Esophagus muscularis mucosa (tissue), 4 donors: ENCODE results near the gene CLDN15. TPM values are rescaled to one million over a fixed set of nuclear protein-coding genes. Genes with fewer than 3 reads are reported as not detected.

ENCODE experiments used
- DNase-seq: peaks from one replicate; pipeline ENCODE4 v3.0.0-alpha.2; 2017; ENCODE audit errors: extremely low spot score
- H3K27ac ChIP-seq, 4 donors: fragments of 200-600 bp; sonication (generic); replicated peaks in 1 of 4; 1 replicate in 3 of 4; 2 replicates in 1 of 4; pipeline ENCODE4 v1.5.1; 2016 to 2019; ENCODE audit warnings: mild to moderate bottlenecking in 1 of 4
- H3K27me3 ChIP-seq, 4 donors: fragments of 200-600 bp; sonication (generic); one replicate each; pipeline versions ENCODE4 v1.5.1 to v1.6.0; 2016 to 2019
- H3K36me3 ChIP-seq, 4 donors: fragments of 200-600 bp; sonication (generic); one replicate each; pipeline ENCODE4 v1.5.1; 2016 to 2019
- H3K4me1 ChIP-seq, 4 donors: fragments of 200-600 bp; sonication (generic); one replicate each; pipeline ENCODE4 v1.5.1; 2016 to 2019
- H3K4me3 ChIP-seq, 4 donors: fragments of 200-600 bp; sonication (generic); 1 replicate in 2 of 4; 2 replicates in 2 of 4; pipeline ENCODE4 v1.5.1; 2016 to 2019; ENCODE audit warnings: mild to moderate bottlenecking in 4 of 4, moderate library complexity in 1 of 4
- H3K9me3 ChIP-seq, 4 donors: fragments of 200-600 bp; sonication (generic); 1 replicate in 3 of 4; 2 replicates in 1 of 4; pipeline ENCODE4 v1.5.1; 2016 to 2019
- EP300 ChIP-seq: sonication (generic); formaldehyde crosslinking; IDR thresholded peaks from one replicate; pipeline ENCODE4 v1.6.1; 2017; ENCODE audit warnings: antibody characterized with exemption
- POLR2A ChIP-seq: fragments of 450-650 bp; IDR thresholded peaks from one replicate; pipeline ENCODE4 v1.6.1; 2017; ENCODE audit warnings: antibody characterized with exemption, moderate library complexity, mild to moderate bottlenecking, low read depth
- POLR2AphosphoS5 ChIP-seq, 2 donors: sonication (generic); formaldehyde crosslinking; IDR thresholded peaks; one replicate each; pipeline ENCODE4 v1.6.1; 2017; ENCODE audit warnings: antibody characterized with exemption in 2 of 2
- WGBS: methylation state at CpG from one replicate; pipeline ENCODE4 v1.1.5; 2018; 5-methylcytosine and 5-hydroxymethylcytosine counted together
- intact Hi-C: fragments of 100-400 bp; cut with DNase I; formaldehyde crosslinking; loops from one replicate; pipeline ENCODE4 v1.15.1; 2023
- total RNA-seq, 4 donors: library from RNA; depleted of rRNA; stranded (reverse); fragments of >200 nt; gene quantifications; one replicate each; pipeline versions ENCODE4 v1.1.0 to v1.2.1, GENCODE V29; 2016
- TF ChIP-seq, protein P1 (sequence below), 3 experiments: fragments of 200-600 bp in 2 of 3; fragments of 450-650 bp in 1 of 3; sonication (generic) in 2 of 3; IDR thresholded peaks; one replicate each; pipeline ENCODE4 v1.5.1; 2017 to 2019; ENCODE audit warnings: antibody characterized with exemption in 3 of 3, mild to moderate bottlenecking in 2 of 3, moderate library complexity in 1 of 3

Gene CLDN15
- total RNA-seq, 4 donors from 2014 or later, result 5.3 to 9.1 (median 6.4) TPM

DNA sequence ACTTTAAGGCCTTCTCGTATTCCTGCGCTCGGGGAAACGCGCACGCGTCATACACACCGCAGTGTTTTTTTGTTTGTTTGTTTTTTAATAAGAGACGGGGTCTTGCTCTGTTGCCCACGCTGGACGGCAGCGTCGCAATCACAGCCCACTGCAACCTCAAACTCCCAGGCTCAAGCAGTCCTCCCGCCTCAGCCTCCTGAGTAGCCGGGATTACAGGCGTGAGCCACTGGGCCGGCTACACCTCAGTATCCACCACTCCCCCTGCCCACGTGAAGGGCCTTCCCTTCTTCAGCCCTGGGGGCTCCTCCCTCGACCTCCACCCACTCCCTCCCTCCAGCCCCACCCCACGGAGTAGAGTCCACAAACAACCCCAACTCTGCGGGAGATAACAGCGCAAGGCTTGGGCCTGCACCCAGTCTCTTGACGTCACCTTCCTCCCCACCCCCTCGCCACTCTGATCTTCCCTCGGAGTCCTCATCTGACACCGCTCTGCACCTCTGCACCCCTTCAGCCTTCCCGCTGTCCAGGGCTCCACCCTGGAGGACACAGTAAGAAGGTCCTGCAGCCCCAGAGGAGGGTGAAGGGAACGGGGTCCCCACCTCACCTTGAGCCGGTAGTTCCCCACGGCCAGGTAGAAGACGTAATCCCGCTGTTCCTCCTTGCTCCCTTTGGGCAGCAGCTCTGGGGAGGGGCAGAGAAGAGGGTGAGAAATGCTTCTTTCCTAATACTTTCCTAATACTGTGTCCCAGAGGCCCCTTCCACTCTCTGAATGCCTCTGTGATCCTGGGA is 2.8 kb upstream of the CLDN15 start:
- peaks cover 65 to 77% (median 76%) of the 10 kb centered on the region in 4 donors for H3K4me1 ChIP-seq
- peak overlapping the region; percentile 19 to 98 (median 77) for H3K27ac ChIP-seq
- H3K36me3 ChIP-seq, result peaks cover 6 to 46% (median 35%) of the 10 kb centered on the region in 4 donors
- no peaks in the 10 kb centered on the region for H3K9me3 ChIP-seq
- no peak for DNase-seq
- H3K4me3 ChIP-seq, result no peak overlapping the region
- H3K27me3 ChIP-seq, result no peaks in the 10 kb centered on the region
- intact Hi-C loops, result no loop called here
- 86% methylated on average over 32 of the region's 32 CpGs for WGBS
- TF ChIP-seq EP300 (no peak), POLR2AphosphoS5 (IDR thresholded peaks at IDR 0.05) (no peak), POLR2A (no peak)
- TF ChIP-seq, protein P1, sequence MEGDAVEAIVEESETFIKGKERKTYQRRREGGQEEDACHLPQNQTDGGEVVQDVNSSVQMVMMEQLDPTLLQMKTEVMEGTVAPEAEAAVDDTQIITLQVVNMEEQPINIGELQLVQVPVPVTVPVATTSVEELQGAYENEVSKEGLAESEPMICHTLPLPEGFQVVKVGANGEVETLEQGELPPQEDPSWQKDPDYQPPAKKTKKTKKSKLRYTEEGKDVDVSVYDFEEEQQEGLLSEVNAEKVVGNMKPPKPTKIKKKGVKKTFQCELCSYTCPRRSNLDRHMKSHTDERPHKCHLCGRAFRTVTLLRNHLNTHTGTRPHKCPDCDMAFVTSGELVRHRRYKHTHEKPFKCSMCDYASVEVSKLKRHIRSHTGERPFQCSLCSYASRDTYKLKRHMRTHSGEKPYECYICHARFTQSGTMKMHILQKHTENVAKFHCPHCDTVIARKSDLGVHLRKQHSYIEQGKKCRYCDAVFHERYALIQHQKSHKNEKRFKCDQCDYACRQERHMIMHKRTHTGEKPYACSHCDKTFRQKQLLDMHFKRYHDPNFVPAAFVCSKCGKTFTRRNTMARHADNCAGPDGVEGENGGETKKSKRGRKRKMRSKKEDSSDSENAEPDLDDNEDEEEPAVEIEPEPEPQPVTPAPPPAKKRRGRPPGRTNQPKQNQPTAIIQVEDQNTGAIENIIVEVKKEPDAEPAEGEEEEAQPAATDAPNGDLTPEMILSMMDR (IDR thresholded peaks at IDR 0.05), result no peak

DNA sequence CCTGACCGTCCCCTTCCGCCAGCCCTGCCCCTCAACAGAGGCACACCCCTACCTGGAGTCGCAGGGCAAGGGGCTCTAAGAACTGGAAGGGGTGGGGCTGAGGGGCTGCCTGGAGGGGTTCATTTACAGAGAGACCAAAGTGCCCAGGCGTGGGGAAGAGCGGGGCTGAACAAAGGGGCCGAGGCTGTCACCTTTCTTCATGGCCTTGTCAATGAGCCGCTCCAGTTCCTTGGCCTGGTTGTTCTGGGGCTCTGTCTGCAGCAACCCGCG is 2.3 kb upstream of the CLDN15 start:
- TF ChIP-seq, protein P1 (IDR thresholded peaks at IDR 0.05), result no peak
- TF ChIP-seq POLR2AphosphoS5 (IDR thresholded peaks at IDR 0.05) (no peak), EP300 (no peak), POLR2A (no peak)
- DNase-seq, result no peak
- Histone ChIP-seq H3K4me1 (peaks cover 62 to 74% (median 71%) of the 10 kb centered on the region in 4 donors), H3K36me3 (peaks cover 6 to 46% (median 35%) of the 10 kb centered on the region in 4 donors), H3K27me3 (no peaks in the 10 kb centered on the region), H3K27ac (peak overlapping the region; percentile 74 to 98 (median 80)), H3K9me3 (no peaks in the 10 kb centered on the region), H3K4me3 (no peak overlapping the region)
- 91% methylated on average over 8 of the region's 9 CpGs for whole genome bisulfite sequencing
- intact Hi-C loops, result no loop called here

DNA sequence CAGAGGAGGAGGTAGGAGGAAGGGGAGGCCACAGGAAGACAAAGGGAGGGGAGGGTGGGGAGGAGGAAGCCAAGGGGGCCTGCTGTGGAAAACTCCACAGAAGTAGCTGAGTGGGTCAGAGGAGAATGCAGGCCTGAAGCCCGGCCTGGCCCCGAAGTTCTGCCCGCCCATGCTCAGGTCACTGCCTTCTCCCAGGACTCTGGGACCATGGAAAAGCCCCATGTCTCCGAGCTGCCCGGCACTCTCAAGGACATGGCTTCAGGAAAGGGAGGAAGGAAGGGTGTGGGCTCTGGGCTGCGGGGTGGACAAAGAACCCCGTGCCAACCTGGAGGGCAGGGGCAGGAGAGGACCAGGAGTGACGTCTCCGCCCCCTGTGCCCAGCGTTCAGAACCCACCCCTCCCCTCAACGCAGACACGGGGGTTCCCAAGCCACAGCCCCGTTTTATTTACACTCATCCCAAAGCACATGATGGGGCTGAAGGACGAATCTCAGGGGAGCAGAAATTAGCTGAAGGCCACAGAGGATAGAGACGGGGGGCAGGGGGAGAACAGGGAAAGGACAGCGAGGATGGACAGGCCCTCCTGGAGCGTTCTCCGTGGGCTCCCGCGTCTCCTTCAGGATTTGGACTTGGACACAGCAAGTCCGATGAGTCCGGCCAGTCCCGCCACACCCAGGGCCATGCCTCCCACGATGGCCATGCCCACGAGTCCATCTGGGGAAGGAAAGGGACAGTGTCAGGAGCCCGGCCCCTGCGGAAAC is 1.8 kb upstream of the CLDN15 start:
- H3K36me3 ChIP-seq, result peaks cover 6 to 46% (median 35%) of the 10 kb centered on the region in 4 donors
- no peak for DNase-seq
- no peaks in the 10 kb centered on the region for H3K27me3 ChIP-seq
- intact Hi-C loops, result no loop called here
- peak overlapping the region; percentile 74 to 98 (median 80) for H3K27ac ChIP-seq
- no peak for TF ChIP-seq EP300
- TF ChIP-seq, protein P1 (IDR thresholded peaks at IDR 0.05), result no peak
- peak in 1 of 2 donors; percentile 31 for TF ChIP-seq POLR2AphosphoS5 (IDR thresholded peaks at IDR 0.05)
- no peak for TF ChIP-seq POLR2A
- 59% methylated on average over 21 of the region's 27 CpGs for WGBS
- H3K4me3 ChIP-seq, result no peak overlapping the region
- H3K4me1 ChIP-seq, result peaks cover 62 to 74% (median 71%) of the 10 kb centered on the region in 4 donors
- H3K9me3 ChIP-seq, result no peaks in the 10 kb centered on the region

DNA sequence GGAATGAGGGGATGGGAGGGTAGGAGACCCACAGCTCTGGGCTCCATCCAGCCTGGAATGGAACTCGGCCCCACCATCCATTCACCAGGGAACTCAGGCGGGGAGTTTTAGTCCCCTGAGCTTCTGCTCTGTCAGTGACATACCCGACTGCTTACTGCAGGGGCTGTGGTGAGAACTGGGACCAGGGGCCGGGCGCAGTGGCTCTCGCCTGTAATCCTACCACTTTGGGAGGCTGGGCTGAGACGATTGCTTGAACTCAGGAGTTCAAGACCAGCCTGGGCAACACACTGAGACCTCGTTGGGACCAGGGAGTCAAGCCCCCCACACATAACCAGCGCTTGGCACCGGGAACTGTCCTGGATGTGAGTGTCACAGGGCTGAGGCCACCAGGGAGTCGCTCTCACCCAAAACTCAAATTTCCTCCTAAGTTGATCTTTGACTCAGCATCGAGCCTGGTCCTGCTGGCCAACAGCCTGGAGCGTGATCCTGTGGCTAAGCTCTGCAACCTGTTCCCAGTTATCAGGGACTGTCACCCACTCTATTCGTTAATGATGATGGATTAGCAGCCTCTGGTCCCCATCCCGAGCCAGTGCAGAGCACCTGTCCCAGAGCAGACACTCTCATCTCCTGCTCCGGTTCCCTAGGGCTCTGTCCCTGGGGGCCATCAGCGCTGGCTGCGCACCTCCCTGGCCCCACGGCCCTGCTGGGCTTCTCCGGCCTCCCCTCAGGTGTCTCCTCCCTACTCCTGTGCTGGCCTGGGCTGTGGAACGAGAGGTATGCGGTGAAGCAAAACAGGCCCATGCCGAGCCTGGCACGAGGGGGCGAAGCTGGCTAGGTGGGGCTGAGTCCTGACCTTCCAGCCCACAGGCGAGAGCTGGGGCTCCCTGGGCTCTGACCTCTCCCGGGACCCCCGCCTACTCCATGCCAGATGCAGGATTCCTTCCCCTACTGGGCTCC is 902 bp upstream of the CLDN15 start:
- no peak for DNase-seq
- TF ChIP-seq, protein P1 (IDR thresholded peaks at IDR 0.05), result no peak
- TF ChIP-seq POLR2AphosphoS5 (IDR thresholded peaks at IDR 0.05), result no peak
- no peak for TF ChIP-seq EP300
- TF ChIP-seq POLR2A, result no peak
- intact Hi-C loops, result no loop called here
- Histone ChIP-seq H3K4me3 (peak overlapping the region; percentile 12 to 52 (median 38)), H3K9me3 (no peaks in the 10 kb centered on the region), H3K36me3 (peaks cover 6 to 46% (median 35%) of the 10 kb centered on the region in 4 donors), H3K4me1 (peaks cover 56 to 67% (median 64%) of the 10 kb centered on the region in 4 donors), H3K27ac (peak overlapping the region; percentile 74 to 98 (median 80)), H3K27me3 (no peaks in the 10 kb centered on the region)
- WGBS, result 61% methylated on average over 23 of the region's 28 CpGs
